ENCODE results near the gene TRAPPC4.

DNA sequence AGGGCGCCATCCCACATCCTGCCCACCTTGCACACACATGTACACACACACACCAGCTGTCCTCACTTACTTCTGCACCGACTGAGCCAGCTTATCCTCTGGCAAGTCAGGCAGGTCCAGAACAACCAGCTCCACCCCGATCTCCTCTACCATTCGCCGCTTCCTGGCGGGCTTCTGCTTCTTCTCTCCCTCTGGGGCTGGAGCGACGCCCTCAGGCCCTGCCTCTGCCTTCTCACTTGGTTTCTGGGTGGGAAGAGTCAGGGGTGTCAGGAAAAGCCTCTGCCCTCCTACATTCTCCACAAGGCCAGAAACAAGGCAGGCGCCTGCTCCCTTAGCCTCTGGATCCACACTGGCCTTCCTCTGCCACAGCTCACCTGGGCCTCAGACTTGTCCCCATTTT lies 30.1 kb downstream of the TRAPPC4 start:
- TF ChIP-seq, protein P1, sequence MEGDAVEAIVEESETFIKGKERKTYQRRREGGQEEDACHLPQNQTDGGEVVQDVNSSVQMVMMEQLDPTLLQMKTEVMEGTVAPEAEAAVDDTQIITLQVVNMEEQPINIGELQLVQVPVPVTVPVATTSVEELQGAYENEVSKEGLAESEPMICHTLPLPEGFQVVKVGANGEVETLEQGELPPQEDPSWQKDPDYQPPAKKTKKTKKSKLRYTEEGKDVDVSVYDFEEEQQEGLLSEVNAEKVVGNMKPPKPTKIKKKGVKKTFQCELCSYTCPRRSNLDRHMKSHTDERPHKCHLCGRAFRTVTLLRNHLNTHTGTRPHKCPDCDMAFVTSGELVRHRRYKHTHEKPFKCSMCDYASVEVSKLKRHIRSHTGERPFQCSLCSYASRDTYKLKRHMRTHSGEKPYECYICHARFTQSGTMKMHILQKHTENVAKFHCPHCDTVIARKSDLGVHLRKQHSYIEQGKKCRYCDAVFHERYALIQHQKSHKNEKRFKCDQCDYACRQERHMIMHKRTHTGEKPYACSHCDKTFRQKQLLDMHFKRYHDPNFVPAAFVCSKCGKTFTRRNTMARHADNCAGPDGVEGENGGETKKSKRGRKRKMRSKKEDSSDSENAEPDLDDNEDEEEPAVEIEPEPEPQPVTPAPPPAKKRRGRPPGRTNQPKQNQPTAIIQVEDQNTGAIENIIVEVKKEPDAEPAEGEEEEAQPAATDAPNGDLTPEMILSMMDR (conservative IDR thresholded peaks at IDR 0.05 in 1 of 2, IDR thresholded peaks at IDR 0.05 in 1 of 2; ENCODE audit: low read depth in 1 of 2, low read length in 2 of 2): no peak
- no peak for TF ChIP-seq EZH2 (IDR thresholded peaks at IDR 0.05; ENCODE audit: low read length, missing control alignments)

All from fibroblast of lung (primary cell).